Activated CD4-positive, alpha-beta T cell treated with anti-CD3 and anti-CD28 coated beads for 4 hours (primary cell): ENCODE measurements around the gene GJB5.
"Not testable (repeated sequence)": the region's sequence is repeated elsewhere in the genome, so short reads cannot be mapped to it uniquely, and the experiment has no call there.

ENCODE experiments used
- DNase-seq, 2 donors: peaks; one replicate each; pipeline ENCODE4 v3.0.0-alpha.2; 2020

GJB5 gene

DNA sequence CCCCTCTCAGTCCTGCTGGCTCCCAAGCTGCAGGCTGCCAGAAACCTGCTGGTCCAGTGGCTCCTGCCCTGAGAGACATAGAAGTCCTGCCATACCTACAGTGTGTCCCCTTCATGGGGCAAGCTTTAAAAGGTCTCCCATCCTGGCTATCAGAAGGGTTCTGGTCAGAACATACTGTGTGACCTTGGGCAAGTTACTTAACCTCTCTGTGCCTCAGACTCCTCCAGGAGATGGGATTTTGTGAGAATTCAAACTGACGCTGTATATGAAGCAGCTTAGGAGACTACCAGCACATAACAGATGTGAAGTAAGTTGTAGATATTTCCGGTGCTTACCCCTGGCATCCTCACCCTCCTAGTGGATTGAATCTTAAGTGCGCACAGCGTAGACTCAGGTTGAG, 8.7 kb upstream of the GJB5 start:
- DNase-seq, result no peak

- DNase-seq, result no peak
These were observed 7.8 kb upstream of the GJB5 start for GRCh38 chr1:34746785-34747637.

DNA sequence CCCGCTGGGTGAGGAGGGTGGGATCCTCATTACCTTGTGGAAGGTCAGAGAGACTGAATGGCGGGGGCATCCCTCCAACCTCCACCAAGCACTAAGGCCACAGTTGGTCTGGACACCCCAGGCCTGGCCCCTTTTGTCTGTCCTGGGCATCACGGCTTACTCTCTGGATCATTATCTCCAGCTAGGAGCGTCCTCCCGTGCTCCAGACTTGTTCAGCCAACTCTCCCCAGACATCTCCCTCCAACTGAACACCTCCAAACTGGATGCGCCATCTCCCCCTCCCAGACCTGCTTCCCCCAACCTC, 7.3 kb upstream of the GJB5 start:
- no peak for DNase-seq

- DNase-seq, result no peak
These were observed 4.9 kb upstream of the GJB5 start for GRCh38 chr1:34749992-34750391.

DNA sequence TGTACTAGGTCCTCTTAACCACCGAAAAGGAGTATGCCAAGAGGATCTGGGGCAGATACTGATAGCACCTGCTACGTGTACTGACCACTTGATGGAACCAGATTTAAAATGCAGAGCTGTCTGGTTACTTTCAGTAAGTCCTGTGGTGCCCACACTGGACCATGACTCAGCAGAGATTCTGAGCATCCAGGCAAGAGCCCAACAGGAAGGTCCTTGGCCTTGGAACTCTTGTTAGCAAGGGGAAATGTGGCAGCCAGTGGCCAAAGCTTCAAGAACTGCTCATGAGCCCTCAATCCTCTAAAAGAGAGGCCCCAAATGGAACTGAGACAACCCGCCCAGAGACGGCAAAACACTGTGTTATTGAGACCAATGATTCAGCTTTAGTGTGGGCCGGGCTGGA, 4.2 kb upstream of the GJB5 start:
- DNase-seq, result no peak

- no peak for DNase-seq
These were observed 1.7 kb upstream of the GJB5 start for GRCh38 chr1:34753163-34753562.

- DNase-seq, result no peak
These were observed 1.1 kb downstream of the GJB5 start for GRCh38 chr1:34755961-34756360.

DNA sequence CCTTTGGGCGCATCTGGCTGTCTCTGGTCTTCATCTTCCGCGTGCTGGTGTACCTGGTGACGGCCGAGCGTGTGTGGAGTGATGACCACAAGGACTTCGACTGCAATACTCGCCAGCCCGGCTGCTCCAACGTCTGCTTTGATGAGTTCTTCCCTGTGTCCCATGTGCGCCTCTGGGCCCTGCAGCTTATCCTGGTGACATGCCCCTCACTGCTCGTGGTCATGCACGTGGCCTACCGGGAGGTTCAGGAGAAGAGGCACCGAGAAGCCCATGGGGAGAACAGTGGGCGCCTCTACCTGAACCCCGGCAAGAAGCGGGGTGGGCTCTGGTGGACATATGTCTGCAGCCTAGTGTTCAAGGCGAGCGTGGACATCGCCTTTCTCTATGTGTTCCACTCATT, 2.5 kb downstream of the GJB5 start:
- no peak for DNase-seq

DNA sequence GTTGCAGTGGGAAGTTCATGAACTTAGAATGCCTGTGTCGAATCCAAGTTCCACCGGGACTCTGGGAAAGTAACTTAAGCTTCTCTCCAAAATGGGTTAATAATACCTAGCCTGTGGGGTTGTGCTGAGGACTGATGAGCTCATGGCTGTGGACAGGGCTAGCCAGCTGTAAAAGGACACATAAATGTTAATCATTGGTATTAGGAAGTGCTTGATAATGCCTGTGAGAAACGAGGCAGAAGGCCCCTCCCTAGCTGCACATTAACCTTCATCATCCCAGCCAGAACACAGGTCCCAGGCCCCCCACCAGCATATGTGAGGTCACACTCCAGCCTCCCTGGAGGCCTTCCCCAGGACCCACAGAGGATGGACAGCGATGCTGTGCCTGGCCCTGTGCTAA, 3.9 kb downstream of the GJB5 start:
- DNase-seq, result no peak

GRCh38 chr1:34759503-34760357, 4.9 kb downstream of the GJB5 start, which contains the start of gene GJB4:
Gene GJB4 (plus strand): TSS chr1:34759740. CDS start chr1:34761255, 1,515 bp downstream.
- no peak for DNase-seq

DNA sequence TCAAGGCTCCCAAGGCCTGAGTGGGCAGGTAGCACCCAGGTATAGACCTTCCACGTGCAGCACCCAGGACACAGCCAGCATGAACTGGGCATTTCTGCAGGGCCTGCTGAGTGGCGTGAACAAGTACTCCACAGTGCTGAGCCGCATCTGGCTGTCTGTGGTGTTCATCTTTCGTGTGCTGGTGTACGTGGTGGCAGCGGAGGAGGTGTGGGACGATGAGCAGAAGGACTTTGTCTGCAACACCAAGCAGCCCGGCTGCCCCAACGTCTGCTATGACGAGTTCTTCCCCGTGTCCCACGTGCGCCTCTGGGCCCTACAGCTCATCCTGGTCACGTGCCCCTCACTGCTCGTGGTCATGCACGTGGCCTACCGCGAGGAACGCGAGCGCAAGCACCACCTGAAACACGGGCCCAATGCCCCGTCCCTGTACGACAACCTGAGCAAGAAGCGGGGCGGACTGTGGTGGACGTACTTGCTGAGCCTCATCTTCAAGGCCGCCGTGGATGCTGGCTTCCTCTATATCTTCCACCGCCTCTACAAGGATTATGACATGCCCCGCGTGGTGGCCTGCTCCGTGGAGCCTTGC, 6.4 kb downstream of the GJB5 start:
- no peak for DNase-seq

DNA sequence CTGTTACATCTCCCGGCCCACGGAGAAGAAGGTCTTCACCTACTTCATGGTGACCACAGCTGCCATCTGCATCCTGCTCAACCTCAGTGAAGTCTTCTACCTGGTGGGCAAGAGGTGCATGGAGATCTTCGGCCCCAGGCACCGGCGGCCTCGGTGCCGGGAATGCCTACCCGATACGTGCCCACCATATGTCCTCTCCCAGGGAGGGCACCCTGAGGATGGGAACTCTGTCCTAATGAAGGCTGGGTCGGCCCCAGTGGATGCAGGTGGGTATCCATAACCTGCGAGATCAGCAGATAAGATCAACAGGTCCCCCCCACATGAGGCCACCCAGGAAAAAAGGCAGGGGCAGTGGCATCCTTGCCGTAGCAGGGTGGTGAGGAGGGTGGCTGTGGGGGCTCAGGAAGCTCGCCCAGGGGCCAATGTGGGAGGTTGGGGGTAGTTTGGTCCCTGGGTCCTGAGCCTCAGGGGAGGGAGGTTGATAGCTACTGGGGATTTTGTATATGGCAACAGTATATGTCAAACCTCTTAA, 7.0 kb downstream of the GJB5 start:
- DNase-seq, result no peak

DNA sequence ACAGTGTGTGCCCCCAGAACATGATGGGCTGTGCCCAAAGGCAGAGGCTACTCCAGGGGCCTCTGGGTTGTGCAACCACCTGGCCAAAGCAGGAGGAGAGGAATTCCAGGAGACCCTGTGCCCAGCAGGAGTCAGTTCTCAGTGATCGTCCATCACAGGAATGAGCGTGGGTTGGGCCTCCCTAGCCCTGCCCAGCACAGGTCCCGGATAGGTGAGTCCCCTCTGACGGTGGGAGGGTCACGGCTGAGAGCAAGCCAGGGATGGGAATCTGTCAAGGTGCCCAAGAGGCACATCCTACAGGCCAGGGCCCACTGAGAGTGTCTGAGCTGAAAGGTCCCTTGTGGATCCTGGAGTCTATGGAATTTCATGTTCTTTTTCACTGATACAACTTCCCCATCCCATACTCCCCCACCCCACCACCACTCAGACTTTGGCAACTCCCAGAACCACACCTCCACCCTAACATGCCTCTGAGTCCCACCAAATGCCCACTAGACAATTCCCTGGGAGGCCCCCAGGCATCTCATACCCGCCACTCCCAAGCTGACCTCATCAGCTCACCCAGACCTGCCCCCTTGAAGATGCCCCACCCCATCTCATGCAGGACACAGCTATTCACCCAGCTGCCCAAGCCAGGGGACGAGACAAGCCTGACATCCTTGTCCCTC, 7.8 kb downstream of the GJB5 start:
- DNase-seq, result no peak

DNA sequence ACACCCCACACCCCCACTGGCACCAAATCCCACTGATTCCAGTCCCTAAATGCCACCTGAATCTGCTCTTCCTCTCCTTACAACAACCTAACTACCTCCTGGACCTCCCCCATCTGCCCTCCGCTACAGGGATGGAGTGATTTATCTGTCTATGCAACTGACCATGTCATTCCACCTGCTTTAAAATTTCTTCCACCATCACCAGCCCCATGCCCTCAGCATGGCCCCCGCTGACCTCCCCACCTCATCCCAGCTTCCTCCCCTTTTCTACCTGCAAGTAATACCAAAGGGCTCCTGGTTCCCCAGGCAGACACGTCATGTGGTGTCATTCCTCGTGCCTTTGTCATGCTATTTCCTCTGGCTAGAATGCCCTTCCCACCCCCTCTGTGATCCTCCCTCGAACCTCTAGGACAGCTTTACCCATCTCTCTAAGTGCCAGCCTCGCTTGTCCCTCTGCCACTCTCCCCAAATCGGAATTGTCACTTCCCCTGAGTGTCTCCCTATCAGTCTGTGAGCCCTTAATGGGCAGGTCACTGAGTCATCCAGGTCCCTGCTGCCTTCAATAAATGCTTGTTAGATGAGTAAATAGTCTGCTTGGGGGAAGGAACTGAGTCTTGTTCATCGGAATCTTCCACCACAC, 8.4 kb downstream of the GJB5 start:
- no peak for DNase-seq

DNA sequence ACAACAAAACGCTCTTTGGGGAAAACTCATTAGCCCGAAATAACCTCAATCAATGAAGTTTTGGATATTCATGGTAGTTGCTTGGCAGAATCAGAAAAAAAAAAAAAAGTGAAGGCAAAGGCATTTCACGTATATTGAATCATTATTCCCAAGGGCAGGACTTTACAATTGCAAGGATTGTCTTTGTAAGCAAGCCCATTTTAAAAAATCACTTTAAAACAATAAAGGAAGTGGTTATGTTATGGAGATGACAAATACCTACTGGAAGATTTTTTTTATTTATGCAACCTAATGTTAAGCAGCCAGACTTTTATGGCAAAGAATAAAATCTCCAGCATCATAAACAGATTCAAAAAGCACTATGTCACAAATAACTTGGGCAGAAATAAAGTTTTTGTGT, 14.0 kb downstream of the GJB5 start:
- DNase-seq, result no peak

DNA sequence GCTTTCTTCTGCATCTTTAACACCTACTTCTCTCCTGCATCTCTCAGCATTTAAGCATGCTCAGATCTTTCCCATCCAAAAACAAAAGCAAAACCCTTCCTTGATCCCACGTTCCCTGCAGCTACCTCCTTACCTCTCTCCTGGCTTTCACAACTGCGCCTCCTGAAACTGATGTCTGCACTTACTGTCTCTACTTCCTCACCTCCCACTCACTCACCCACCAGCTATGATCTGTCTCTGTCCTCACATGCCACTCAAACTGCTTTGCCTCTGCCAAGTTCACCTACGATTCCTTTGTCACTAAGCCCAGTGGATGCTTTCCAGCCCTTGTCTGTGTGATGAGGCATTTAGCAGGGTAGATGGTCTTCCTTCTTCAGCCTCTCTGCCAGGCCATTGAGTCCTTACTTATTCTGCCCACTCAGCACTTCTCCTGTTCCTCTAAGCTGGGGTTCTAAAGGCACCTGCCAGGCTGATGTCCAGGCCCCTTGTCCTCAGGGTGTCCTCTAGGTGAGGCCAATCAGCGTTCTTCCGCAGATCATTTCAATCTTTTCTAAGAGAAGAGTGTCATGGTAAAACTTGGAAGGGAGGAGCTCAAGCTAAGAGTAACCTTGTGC, 16.2 kb downstream of the GJB5 start:
- no peak for DNase-seq

- no peak for DNase-seq
These were observed 16.9 kb downstream of the GJB5 start for GRCh38 chr1:34771573-34772371.

DNA sequence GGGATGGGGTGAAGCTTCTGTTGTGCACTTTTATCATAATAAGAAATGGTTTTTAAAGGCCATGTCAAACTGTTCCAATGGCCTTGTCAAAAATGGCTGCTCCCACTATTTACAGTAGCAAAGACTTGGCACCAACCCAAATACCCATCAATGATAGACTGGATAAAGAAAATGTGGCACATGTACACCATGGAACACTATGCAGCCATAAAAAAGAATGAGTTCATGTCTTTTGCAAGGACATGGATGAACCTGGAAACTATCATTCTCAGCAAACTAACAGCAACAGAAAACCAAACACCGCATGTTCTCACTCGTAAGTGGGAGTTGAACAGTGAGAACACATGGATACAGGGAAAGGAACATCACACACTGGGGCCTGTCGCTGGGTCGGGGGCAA, 18.3 kb downstream of the GJB5 start:
- not testable (repeated sequence) for DNase-seq

DNA sequence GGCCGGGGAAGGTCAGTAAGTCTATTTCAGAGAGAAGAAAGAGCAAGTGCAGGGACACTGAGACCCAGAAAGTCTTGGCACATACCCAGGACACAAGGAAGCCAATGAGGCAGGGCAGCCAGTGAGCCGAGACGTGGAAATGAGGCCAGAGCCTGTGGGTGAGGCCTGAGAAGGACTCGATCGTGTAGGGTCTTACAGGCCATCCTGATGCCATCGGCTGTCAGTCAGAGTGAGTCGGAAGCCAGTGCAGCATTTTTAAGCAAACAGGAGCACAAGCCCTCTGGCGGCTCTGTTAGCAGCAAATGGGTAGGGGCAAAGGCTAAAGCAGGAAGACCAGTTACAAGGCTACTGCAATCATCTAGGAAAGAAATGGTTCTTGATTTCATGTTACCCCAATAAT, 20.1 kb downstream of the GJB5 start:
- DNase-seq, result no peak

- no peak for DNase-seq
These were observed 22.1 kb downstream of the GJB5 start for GRCh38 chr1:34776911-34777310.
